Mononuclear cell (primary cell): Measurements from ENCODE around the gene ZNF358. TPM values are rescaled to one million over a fixed set of nuclear protein-coding genes. Genes with fewer than 3 reads are reported as not detected.

Source experiments
- H3K27me3 ChIP-seq: 2 replicates; pipeline ENCODE4 v1.6.0; 2011; ENCODE audit warnings: low read length, control low read depth; ENCODE audit not compliant: insufficient read depth
- H3K4me1 ChIP-seq: 2 replicates; pipeline ENCODE4 v1.5.1; 2011; ENCODE audit warnings: mild to moderate bottlenecking, low read length, control low read depth; ENCODE audit not compliant: insufficient read depth
- H3K4me3 ChIP-seq: 2 replicates; pipeline ENCODE4 v1.5.1; 2011; ENCODE audit warnings: mild to moderate bottlenecking, low read length, moderate library complexity
- H3K9me3 ChIP-seq: 2 replicates; pipeline ENCODE4 v1.5.1; 2011; ENCODE audit warnings: low read depth, mild to moderate bottlenecking, control low read depth, low read length
- total RNA-seq: library from RNA; depleted of rRNA; stranded (reverse); fragments of >200 nt; gene quantifications from one replicate; pipeline ENCODE4 v1.2.3, GENCODE V29; 2012

Gene ZNF358
- total RNA-seq, 1 donor: 4.0 TPM

GRCh38 chr19:7480222-7480969 is 35.5 kb upstream of the ZNF358 start:
- no peaks in the 10 kb centered on the region for H3K9me3 ChIP-seq
- no peaks in the 10 kb centered on the region for H3K27me3 ChIP-seq
- no peak overlapping the region for H3K4me3 ChIP-seq
- peaks cover 9% of the 10 kb centered on the region for H3K4me1 ChIP-seq

- Histone ChIP-seq H3K9me3 (no peaks in the 10 kb centered on the region), H3K4me1 (peaks cover 9% of the 10 kb centered on the region)
Observed at GRCh38 chr19:7480970-7481255, 35.0 kb upstream of the ZNF358 start.

GRCh38 chr19:7482584-7483439 is 33.1 kb upstream of the ZNF358 start:
- H3K4me1 ChIP-seq: peaks cover 9% of the 10 kb centered on the region
- no peaks in the 10 kb centered on the region for H3K27me3 ChIP-seq
- no peak overlapping the region for H3K4me3 ChIP-seq
- no peaks in the 10 kb centered on the region for H3K9me3 ChIP-seq

More at GRCh38 chr19:7480970-7481255, 35.0 kb upstream of the ZNF358 start:
- Histone ChIP-seq H3K27me3 (no peaks in the 10 kb centered on the region), H3K4me3 (no peak overlapping the region)

GRCh38 chr19:7483720-7484201 is 32.1 kb upstream of the ZNF358 start:
- H3K9me3 ChIP-seq: no peaks in the 10 kb centered on the region
- peaks cover 16% of the 10 kb centered on the region for H3K4me1 ChIP-seq
- H3K27me3 ChIP-seq: no peaks in the 10 kb centered on the region

GRCh38 chr19:7486923-7487322 is 29.0 kb upstream of the ZNF358 start:
- Histone ChIP-seq H3K4me3 (no peak overlapping the region), H3K9me3 (no peaks in the 10 kb centered on the region)

More at GRCh38 chr19:7483720-7484201, 32.1 kb upstream of the ZNF358 start:
- H3K4me3 ChIP-seq: no peak overlapping the region

GRCh38 chr19:7488736-7489353 is 27.1 kb upstream of the ZNF358 start, which contains the start of gene PEX11G:
PEX11G (minus strand) TSS chr19:7489035; CDS start chr19:7489010, 25 bp downstream.
- Histone ChIP-seq H3K4me3 (peak within 1 kb of the TSS; percentile 52), H3K27me3 (no peaks in the 10 kb centered on the region), H3K9me3 (no peaks in the 10 kb centered on the region), H3K4me1 (peaks cover 50% of the 10 kb centered on the region)

More at GRCh38 chr19:7486923-7487322, 29.0 kb upstream of the ZNF358 start:
- peaks cover 43% of the 10 kb centered on the region for H3K4me1 ChIP-seq
- no peaks in the 10 kb centered on the region for H3K27me3 ChIP-seq

GRCh38 chr19:7489609-7490044 is 26.3 kb upstream of the ZNF358 start:
- peaks cover 49% of the 10 kb centered on the region for H3K4me1 ChIP-seq
- H3K27me3 ChIP-seq: no peaks in the 10 kb centered on the region
- no peak overlapping the region for H3K4me3 ChIP-seq
- no peaks in the 10 kb centered on the region for H3K9me3 ChIP-seq

- Histone ChIP-seq H3K27me3 (no peaks in the 10 kb centered on the region), H3K4me1 (peaks cover 49% of the 10 kb centered on the region), H3K4me3 (no peak overlapping the region), H3K9me3 (no peaks in the 10 kb centered on the region)
Observed at GRCh38 chr19:7492142-7492541, 23.8 kb upstream of the ZNF358 start.

GRCh38 chr19:7492558-7492957 is 23.3 kb upstream of the ZNF358 start:
- H3K4me1 ChIP-seq: peaks cover 49% of the 10 kb centered on the region
- no peaks in the 10 kb centered on the region for H3K9me3 ChIP-seq
- no peak overlapping the region for H3K4me3 ChIP-seq
- no peaks in the 10 kb centered on the region for H3K27me3 ChIP-seq

- peaks cover 35% of the 10 kb centered on the region for H3K4me1 ChIP-seq
- no peaks in the 10 kb centered on the region for H3K9me3 ChIP-seq
- H3K4me3 ChIP-seq: no peak overlapping the region
- H3K27me3 ChIP-seq: no peaks in the 10 kb centered on the region
Observed at GRCh38 chr19:7494416-7495098, 21.3 kb upstream of the ZNF358 start.

GRCh38 chr19:7497292-7497691 is 18.6 kb upstream of the ZNF358 start:
- peaks cover 16% of the 10 kb centered on the region for H3K27me3 ChIP-seq
- no peaks in the 10 kb centered on the region for H3K9me3 ChIP-seq
- peaks cover 22% of the 10 kb centered on the region for H3K4me1 ChIP-seq
- no peak overlapping the region for H3K4me3 ChIP-seq

GRCh38 chr19:7500811-7501450 is 15.0 kb upstream of the ZNF358 start:
- Histone ChIP-seq H3K4me1 (peaks cover 20% of the 10 kb centered on the region), H3K4me3 (no peak overlapping the region), H3K27me3 (peaks cover 31% of the 10 kb centered on the region), H3K9me3 (no peaks in the 10 kb centered on the region)

- Histone ChIP-seq H3K9me3 (no peaks in the 10 kb centered on the region), H3K27me3 (peaks cover 31% of the 10 kb centered on the region), H3K4me1 (peaks cover 20% of the 10 kb centered on the region), H3K4me3 (no peak overlapping the region)
Observed at GRCh38 chr19:7502552-7502951, 13.4 kb upstream of the ZNF358 start.

GRCh38 chr19:7504684-7505083 is 11.2 kb upstream of the ZNF358 start:
- H3K27me3 ChIP-seq: peaks cover 31% of the 10 kb centered on the region
- H3K4me1 ChIP-seq: peaks cover 20% of the 10 kb centered on the region
- H3K9me3 ChIP-seq: no peaks in the 10 kb centered on the region
- no peak overlapping the region for H3K4me3 ChIP-seq
